SK-N-SH treated with all-trans-retinoic acid at 6 μM for 48 hours (cell line): ENCODE results near the gene MTFR2.

Experiments used
- ARNTL ChIP-seq: fragments of 450-650 bp; formaldehyde crosslinking; IDR thresholded peaks from 2 replicates; pipeline ENCODE4 v1.5.0; 2020; ENCODE audit warnings: low read depth, mild to moderate bottlenecking, moderate library complexity, borderline replicate concordance
- CSRNP3 ChIP-seq: fragments of 250-450 bp; sonication (Bioruptor Pico); IDR thresholded peaks from 2 replicates; pipeline ENCODE4 v1.5.1; 2021; ENCODE audit warnings: mild to moderate bottlenecking, moderate library complexity
- OSR1 ChIP-seq: fragments of 250-450 bp; sonication (Bioruptor Pico); IDR thresholded peaks from 2 replicates; pipeline ENCODE4 v1.8.0; 2022; ENCODE audit warnings: moderate library complexity, mild to moderate bottlenecking, inconsistent platforms
- PATZ1 ChIP-seq: fragments of 250-450 bp; sonication (Bioruptor Pico); IDR thresholded peaks from 2 replicates; pipeline ENCODE4 v1.8.0; 2020; ENCODE audit warnings: mild to moderate bottlenecking, moderate library complexity, borderline replicate concordance
- RARB ChIP-seq: fragments of 250-450 bp; sonication (Bioruptor Pico); IDR thresholded peaks from 2 replicates; pipeline ENCODE4 v1.8.0; 2021; ENCODE audit warnings: mild to moderate bottlenecking, moderate library complexity
- TCF4 ChIP-seq: fragments of 250-450 bp; sonication (Bioruptor Pico); IDR thresholded peaks from 2 replicates; pipeline ENCODE4 v1.8.0; 2021; ENCODE audit warnings: mild to moderate bottlenecking, moderate library complexity, borderline replicate concordance
- TOX ChIP-seq: fragments of 250-450 bp; sonication (Bioruptor Pico); IDR thresholded peaks from 2 replicates; pipeline ENCODE4 v1.8.0; 2021; ENCODE audit warnings: mild to moderate bottlenecking, moderate library complexity, borderline replicate concordance
- ZFP3 ChIP-seq: fragments of 250-450 bp; sonication (Bioruptor Pico); IDR thresholded peaks from 2 replicates; pipeline ENCODE4 v1.5.0; 2020; ENCODE audit warnings: mild to moderate bottlenecking, moderate library complexity
- ZNF70 ChIP-seq: fragments of 450-650 bp; formaldehyde crosslinking; IDR thresholded peaks from 2 replicates; pipeline ENCODE4 v1.5.0; 2020; ENCODE audit warnings: mild to moderate bottlenecking, moderate library complexity

- TF ChIP-seq TOX (CRISPR knock-in tag) (no peak), OSR1 (CRISPR knock-in tag) (no peak), PATZ1 (CRISPR knock-in tag) (no peak), RARB (CRISPR knock-in tag) (no peak), ZFP3 (no peak), ARNTL (no peak), ZNF70 (CRISPR knock-in tag) (no peak), CSRNP3 (CRISPR knock-in tag) (no peak), TCF4 (no peak)
Observed at GRCh38 chr6:136252441-136252840, 2.3 kb upstream of the MTFR2 start.
